Neural cell (in vitro differentiated cells): ENCODE results near the gene DPP3. TPM values are rescaled to one million over a fixed set of nuclear protein-coding genes. Genes with fewer than 3 reads are reported as not detected.

Source experiments
- H2AFZ ChIP-seq: fragments of 200-600, 300-800 bp; sonication (generic), shearing (Covaris generic); 2 replicates; pipeline ENCODE4 v1.6.0; 2014; ENCODE audit warnings: low read depth, mild to moderate bottlenecking, antibody characterized with exemption, low read length, moderate library complexity
- H3F3A ChIP-seq: fragments of 200-600 bp; shearing (Covaris generic); 2 replicates; pipeline ENCODE4 v1.6.1; 2016; ENCODE audit warnings: mild to moderate bottlenecking, moderate library complexity, mixed read lengths, antibody characterized with exemption, low read length; ENCODE audit not compliant: insufficient read depth, poor library complexity, severe bottlenecking
- H3K27ac ChIP-seq: fragments of 200-600, 300-800 bp; sonication (generic), shearing (Covaris generic); 2 replicates; pipeline ENCODE4 v1.5.1; 2014; ENCODE audit warnings: mild to moderate bottlenecking, low read length, moderate library complexity
- H3K27me3 ChIP-seq: fragments of 300-800, 200-600 bp; sonication (generic), shearing (Covaris generic); 2 replicates; pipeline ENCODE4 v1.6.0; 2014; ENCODE audit warnings: mild to moderate bottlenecking, low read depth, low read length, moderate library complexity; ENCODE audit not compliant: insufficient read depth
- H3K36me3 ChIP-seq: fragments of 300-800, 200-600 bp; sonication (generic), shearing (Covaris generic); 2 replicates; pipeline ENCODE4 v1.5.1; 2014; ENCODE audit warnings: mild to moderate bottlenecking, antibody characterized with exemption, low read length, moderate library complexity; ENCODE audit not compliant: insufficient read depth
- H3K4me2 ChIP-seq: fragments of 300-800, 200-600 bp; sonication (generic), shearing (Covaris generic); 2 replicates; pipeline ENCODE4 v1.6.0; 2014; ENCODE audit warnings: mild to moderate bottlenecking, low read length
- H3K4me3 ChIP-seq: fragments of 300-800, 200-600 bp; sonication (generic), shearing (Covaris generic); 2 replicates; pipeline ENCODE4 v1.5.1; 2014; ENCODE audit warnings: mild to moderate bottlenecking, low read length, moderate library complexity
- H3K79me2 ChIP-seq: fragments of 200-600 bp; shearing (Covaris generic); replicated peaks from 2 replicates; pipeline ENCODE4 v1.6.0; 2014; ENCODE audit warnings: mild to moderate bottlenecking, low read length, moderate library complexity; ENCODE audit not compliant: insufficient read depth
- H3K9ac ChIP-seq: fragments of 300-800, 200-600 bp; sonication (generic), shearing (Covaris generic); 2 replicates; pipeline ENCODE4 v1.6.1; 2016; ENCODE audit warnings: mild to moderate bottlenecking, low read length, mixed read lengths
- H3K9me2 ChIP-seq: fragments of 200-600 bp; shearing (Covaris generic); 2 replicates; pipeline ENCODE4 v1.6.1; 2016; ENCODE audit warnings: mild to moderate bottlenecking, low read length, mixed read lengths; ENCODE audit not compliant: insufficient read depth
- H3K9me3 ChIP-seq: fragments of 200-600, 300-800 bp; sonication (generic), shearing (Covaris generic); 2 replicates; pipeline ENCODE4 v1.6.1; 2016; ENCODE audit warnings: mild to moderate bottlenecking, mixed run types, low read length, moderate library complexity, mixed read lengths
- H4K20me1 ChIP-seq: fragments of 200-600 bp; shearing (Covaris generic); 2 replicates; pipeline ENCODE4 v1.6.1; 2016; ENCODE audit warnings: mild to moderate bottlenecking, mixed run types; ENCODE audit not compliant: insufficient read depth
- EP300 ChIP-seq: fragments of 450-650 bp; conservative IDR thresholded peaks from 2 replicates; pipeline ENCODE4 v1.6.1; 2014; ENCODE audit warnings: antibody characterized with exemption, mild to moderate bottlenecking, moderate library complexity; ENCODE audit not compliant: poor library complexity, severe bottlenecking
- EZH2 ChIP-seq: fragments of 200-600, 300-800 bp; shearing (Covaris generic), sonication (generic); IDR thresholded peaks from 2 replicates; pipeline ENCODE4 v1.6.1; 2014; ENCODE audit warnings: antibody characterized with exemption, low read length, borderline replicate concordance, mild to moderate bottlenecking; ENCODE audit not compliant: insufficient read depth, poor library complexity, severe bottlenecking
- MXI1 ChIP-seq: fragments of 450-650 bp; conservative IDR thresholded peaks from 2 replicates; pipeline ENCODE4 v1.6.1; 2014; ENCODE audit warnings: antibody characterized with exemption, mild to moderate bottlenecking; ENCODE audit not compliant: poor library complexity, severe bottlenecking
- POLR2AphosphoS5 ChIP-seq: IDR thresholded peaks from 2 replicates; pipeline ENCODE4 v1.6.1; 2012
- RAD21 ChIP-seq: fragments of 450-650 bp; conservative IDR thresholded peaks from 2 replicates; pipeline ENCODE4 v1.6.1; 2014; ENCODE audit warnings: antibody characterized with exemption, mild to moderate bottlenecking, moderate library complexity
- SMC3 ChIP-seq: fragments of 450-650 bp; conservative IDR thresholded peaks from 2 replicates; pipeline ENCODE4 v1.6.1; 2014; ENCODE audit warnings: antibody characterized with exemption, mild to moderate bottlenecking, moderate library complexity; ENCODE audit not compliant: poor library complexity
- TAF1 ChIP-seq: IDR thresholded peaks from 2 replicates; pipeline ENCODE4 v1.6.1; 2012; ENCODE audit warnings: low read depth
- polyA plus RNA-seq: library from polyadenylated mRNA; depleted of rRNA; stranded (reverse); fragments of >200 nt; gene quantifications from 2 replicates; pipeline ENCODE4 v1.2.3, GENCODE V29; 2014
- TF ChIP-seq, protein P1 (sequence below): fragments of 450-650 bp; IDR thresholded peaks from 2 replicates; pipeline ENCODE4 v1.5.1; 2014; ENCODE audit warnings: antibody characterized with exemption, mild to moderate bottlenecking, moderate library complexity; ENCODE audit not compliant: poor library complexity, severe bottlenecking
- TF ChIP-seq, protein P2 (sequence below): IDR thresholded peaks from 2 replicates; pipeline ENCODE4 v1.6.1; 2012; ENCODE audit warnings: borderline replicate concordance

Gene DPP3
- polyA plus RNA-seq, 1 donor from 2014 or later = 71.7 TPM

DNA sequence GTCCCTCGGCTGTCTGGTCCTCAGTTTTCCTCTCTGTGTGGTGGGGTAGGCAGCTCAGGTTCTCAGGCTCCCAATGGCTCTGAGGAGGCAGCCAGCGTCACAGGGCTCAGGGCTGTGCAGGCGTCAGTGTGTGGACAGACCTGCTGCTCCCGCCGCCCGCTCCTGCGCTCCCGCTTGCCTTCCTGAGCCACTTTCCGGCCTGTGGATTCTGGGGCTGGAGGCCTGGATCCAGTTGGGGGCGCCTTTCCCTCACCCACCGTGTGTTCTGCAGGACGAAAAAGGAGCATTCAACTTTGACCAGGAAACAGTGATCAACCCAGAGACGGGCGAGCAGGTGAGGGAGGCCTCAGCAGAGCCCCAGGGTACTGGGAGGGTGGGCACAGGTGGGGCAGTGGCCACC is 14.7 kb downstream of the DPP3 start:
- Histone ChIP-seq H3K36me3 (no peaks in the 10 kb centered on the region), H3K27ac (no peak overlapping the region)
- TF ChIP-seq TAF1 (no peak), MXI1 (no peak), POLR2AphosphoS5 (no peak), EZH2 (no peak), SMC3 (no peak), EP300 (no peak), RAD21 (no peak)
- TF ChIP-seq, protein P1, sequence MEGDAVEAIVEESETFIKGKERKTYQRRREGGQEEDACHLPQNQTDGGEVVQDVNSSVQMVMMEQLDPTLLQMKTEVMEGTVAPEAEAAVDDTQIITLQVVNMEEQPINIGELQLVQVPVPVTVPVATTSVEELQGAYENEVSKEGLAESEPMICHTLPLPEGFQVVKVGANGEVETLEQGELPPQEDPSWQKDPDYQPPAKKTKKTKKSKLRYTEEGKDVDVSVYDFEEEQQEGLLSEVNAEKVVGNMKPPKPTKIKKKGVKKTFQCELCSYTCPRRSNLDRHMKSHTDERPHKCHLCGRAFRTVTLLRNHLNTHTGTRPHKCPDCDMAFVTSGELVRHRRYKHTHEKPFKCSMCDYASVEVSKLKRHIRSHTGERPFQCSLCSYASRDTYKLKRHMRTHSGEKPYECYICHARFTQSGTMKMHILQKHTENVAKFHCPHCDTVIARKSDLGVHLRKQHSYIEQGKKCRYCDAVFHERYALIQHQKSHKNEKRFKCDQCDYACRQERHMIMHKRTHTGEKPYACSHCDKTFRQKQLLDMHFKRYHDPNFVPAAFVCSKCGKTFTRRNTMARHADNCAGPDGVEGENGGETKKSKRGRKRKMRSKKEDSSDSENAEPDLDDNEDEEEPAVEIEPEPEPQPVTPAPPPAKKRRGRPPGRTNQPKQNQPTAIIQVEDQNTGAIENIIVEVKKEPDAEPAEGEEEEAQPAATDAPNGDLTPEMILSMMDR = no peak
- TF ChIP-seq, protein P2, sequence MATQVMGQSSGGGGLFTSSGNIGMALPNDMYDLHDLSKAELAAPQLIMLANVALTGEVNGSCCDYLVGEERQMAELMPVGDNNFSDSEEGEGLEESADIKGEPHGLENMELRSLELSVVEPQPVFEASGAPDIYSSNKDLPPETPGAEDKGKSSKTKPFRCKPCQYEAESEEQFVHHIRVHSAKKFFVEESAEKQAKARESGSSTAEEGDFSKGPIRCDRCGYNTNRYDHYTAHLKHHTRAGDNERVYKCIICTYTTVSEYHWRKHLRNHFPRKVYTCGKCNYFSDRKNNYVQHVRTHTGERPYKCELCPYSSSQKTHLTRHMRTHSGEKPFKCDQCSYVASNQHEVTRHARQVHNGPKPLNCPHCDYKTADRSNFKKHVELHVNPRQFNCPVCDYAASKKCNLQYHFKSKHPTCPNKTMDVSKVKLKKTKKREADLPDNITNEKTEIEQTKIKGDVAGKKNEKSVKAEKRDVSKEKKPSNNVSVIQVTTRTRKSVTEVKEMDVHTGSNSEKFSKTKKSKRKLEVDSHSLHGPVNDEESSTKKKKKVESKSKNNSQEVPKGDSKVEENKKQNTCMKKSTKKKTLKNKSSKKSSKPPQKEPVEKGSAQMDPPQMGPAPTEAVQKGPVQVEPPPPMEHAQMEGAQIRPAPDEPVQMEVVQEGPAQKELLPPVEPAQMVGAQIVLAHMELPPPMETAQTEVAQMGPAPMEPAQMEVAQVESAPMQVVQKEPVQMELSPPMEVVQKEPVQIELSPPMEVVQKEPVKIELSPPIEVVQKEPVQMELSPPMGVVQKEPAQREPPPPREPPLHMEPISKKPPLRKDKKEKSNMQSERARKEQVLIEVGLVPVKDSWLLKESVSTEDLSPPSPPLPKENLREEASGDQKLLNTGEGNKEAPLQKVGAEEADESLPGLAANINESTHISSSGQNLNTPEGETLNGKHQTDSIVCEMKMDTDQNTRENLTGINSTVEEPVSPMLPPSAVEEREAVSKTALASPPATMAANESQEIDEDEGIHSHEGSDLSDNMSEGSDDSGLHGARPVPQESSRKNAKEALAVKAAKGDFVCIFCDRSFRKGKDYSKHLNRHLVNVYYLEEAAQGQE = no peak

DNA sequence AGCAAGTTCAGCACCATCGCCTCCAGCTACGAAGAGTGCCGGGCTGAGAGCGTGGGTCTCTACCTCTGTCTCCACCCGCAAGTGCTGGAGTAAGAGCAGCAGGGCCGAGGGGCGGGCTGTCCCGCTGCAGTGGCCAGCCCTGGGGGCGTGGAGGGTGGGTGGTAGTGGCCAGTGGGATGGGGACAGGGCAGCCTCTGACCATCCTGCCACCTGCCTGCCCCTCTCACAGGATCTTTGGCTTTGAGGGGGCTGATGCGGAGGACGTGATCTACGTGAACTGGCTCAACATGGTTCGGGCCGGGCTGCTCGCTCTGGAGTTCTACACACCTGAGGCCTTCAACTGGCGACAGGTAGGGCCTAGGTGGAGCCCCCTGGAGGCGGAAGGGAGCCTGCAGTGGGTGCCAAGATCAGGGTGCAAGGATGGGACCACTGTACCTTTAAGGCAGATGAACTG is 15.2 kb downstream of the DPP3 start:
- TF ChIP-seq RAD21 = no peak
- TF ChIP-seq EP300 = no peak
- TF ChIP-seq, protein P1 = no peak
- no peak for TF ChIP-seq MXI1
- no peak for TF ChIP-seq POLR2AphosphoS5
- no peak for TF ChIP-seq EZH2
- no peak for TF ChIP-seq SMC3
- TF ChIP-seq TAF1 = no peak
- TF ChIP-seq, protein P2 = no peak
- H3K36me3 ChIP-seq = no peaks in the 10 kb centered on the region
- H3K27me3 ChIP-seq = no peaks in the 10 kb centered on the region
- H3K9ac ChIP-seq = no peak overlapping the region
- no peaks in the 10 kb centered on the region for H3K9me3 ChIP-seq
- H3K9me2 ChIP-seq = no peaks in the 10 kb centered on the region
- no peak overlapping the region for H2AFZ ChIP-seq
- no peak overlapping the region for H3K4me3 ChIP-seq
- H3K79me2 ChIP-seq = no peaks in the 10 kb centered on the region
- no peak overlapping the region for H3K4me2 ChIP-seq
- H4K20me1 ChIP-seq = no peaks in the 10 kb centered on the region
- H3F3A ChIP-seq = no peaks in the 10 kb centered on the region
- H3K27ac ChIP-seq = no peak overlapping the region

More for the DNA sequence above, 14.7 kb downstream of the DPP3 start:
- H3K9me3 ChIP-seq = no peaks in the 10 kb centered on the region
- H2AFZ ChIP-seq = no peak overlapping the region
- no peaks in the 10 kb centered on the region for H3K79me2 ChIP-seq
- H3K9ac ChIP-seq = no peak overlapping the region
- no peaks in the 10 kb centered on the region for H4K20me1 ChIP-seq
- H3K4me3 ChIP-seq = no peak overlapping the region
- no peaks in the 10 kb centered on the region for H3F3A ChIP-seq
- H3K27me3 ChIP-seq = no peaks in the 10 kb centered on the region
- no peak overlapping the region for H3K4me2 ChIP-seq
- H3K9me2 ChIP-seq = no peaks in the 10 kb centered on the region
